Right atrium auricular region (tissue), 2 donors: ENCODE data around the gene ZDHHC13. TPM values are rescaled to one million over a fixed set of nuclear protein-coding genes. Genes with fewer than 3 reads are reported as not detected.
A peak's percentile ranks its signal among the peaks of the same experiment; 100 is the strongest.

Source experiments
- DNase-seq: peaks from one replicate; pipeline ENCODE4 v3.0.0-alpha.2; 2019; ENCODE audit warnings: low spot score
- H3K27ac ChIP-seq, 2 donors: fragments of 200-600 bp; sonication (generic); 1 replicate in 1 of 2; 2 replicates in 1 of 2; pipeline ENCODE4 v1.5.1; 2016 to 2019
- H3K27me3 ChIP-seq, 2 donors: fragments of 200-600 bp; sonication (generic); one replicate each; pipeline versions ENCODE4 v1.5.1 to v1.6.0; 2017 to 2019
- H3K36me3 ChIP-seq: fragments of 200-600 bp; sonication (generic); one replicate; pipeline ENCODE4 v1.5.1; 2016
- H3K4me1 ChIP-seq, 2 donors: fragments of 200-600 bp; sonication (generic); one replicate each; pipeline versions ENCODE4 v1.5.1 to v1.6.0; 2017 to 2019
- H3K4me3 ChIP-seq, 2 donors: fragments of 200-600 bp; sonication (generic); 1 replicate in 1 of 2; 2 replicates in 1 of 2; pipeline ENCODE4 v1.5.1; 2017 to 2019; ENCODE audit warnings: mild to moderate bottlenecking in 1 of 2, moderate library complexity in 1 of 2
- H3K9me3 ChIP-seq, 2 donors: fragments of 200-600 bp; sonication (generic); one replicate each; pipeline ENCODE4 v1.5.1; 2019
- CTCF ChIP-seq, 2 donors: fragments of 200-600 bp; sonication (generic); IDR thresholded peaks; one replicate each; pipeline ENCODE4 v1.5.1; 2019; ENCODE audit warnings: antibody characterized with exemption in 2 of 2
- total RNA-seq, 2 donors: library from RNA; depleted of rRNA; stranded (reverse); fragments of >200 nt; gene quantifications; one replicate each; pipeline ENCODE4 v1.1.0, GENCODE V29; 2016

ZDHHC13 gene
- total RNA-seq, 2 donors from 2014 or later = 12.7 to 16.0 TPM

DNA sequence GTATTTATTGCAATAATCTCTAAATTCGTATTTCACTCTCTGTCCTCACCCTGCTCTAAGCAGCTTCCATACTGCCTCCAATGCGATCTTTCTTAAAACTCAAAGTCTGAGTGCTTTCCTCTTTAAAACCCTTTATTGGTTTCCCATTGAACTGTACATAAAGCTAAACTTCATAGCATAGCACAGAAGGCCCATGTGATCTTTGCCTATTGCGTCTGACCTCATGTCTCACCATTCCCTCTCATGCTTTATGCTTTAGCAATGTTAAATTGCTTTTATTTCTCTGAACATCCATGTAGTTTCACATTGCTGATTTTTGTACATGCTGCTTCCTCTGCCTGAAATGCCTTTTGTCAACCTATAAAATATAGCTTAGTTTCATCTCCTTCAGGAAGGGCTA, 28.4 kb downstream of the ZDHHC13 start:
- no peak for TF ChIP-seq CTCF (IDR thresholded peaks at IDR 0.05)

DNA sequence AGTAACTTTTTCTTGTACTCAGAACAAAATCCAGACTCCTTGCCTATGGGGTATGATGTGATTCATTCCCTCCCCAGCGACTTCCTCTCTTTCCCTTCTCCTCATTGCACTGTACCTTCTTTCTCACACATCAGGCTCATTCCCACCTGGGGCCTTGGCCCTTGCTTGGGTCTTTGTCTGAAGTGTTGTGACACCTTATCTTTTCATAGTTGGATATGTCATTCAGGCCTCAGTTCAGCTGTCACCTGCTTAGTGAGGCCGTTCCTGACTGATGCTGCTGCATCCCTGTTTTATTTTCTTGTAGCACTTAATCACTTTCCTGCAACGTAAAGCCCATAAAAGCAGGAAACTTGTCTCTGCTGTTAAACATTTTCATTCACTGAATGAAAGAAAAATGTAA, 39.9 kb downstream of the ZDHHC13 start:
- no peak for DNase-seq
- Histone ChIP-seq H3K9me3 (no peaks in the 10 kb centered on the region), H3K27me3 (no peaks in the 10 kb centered on the region), H3K36me3 (peaks cover 10% of the 10 kb centered on the region), H3K4me1 (no peaks in the 10 kb centered on the region), H3K27ac (no peak overlapping the region), H3K4me3 (no peak overlapping the region)
- no peak for TF ChIP-seq CTCF (IDR thresholded peaks at IDR 0.05)

More for the DNA sequence above, 28.4 kb downstream of the ZDHHC13 start:
- Histone ChIP-seq H3K9me3 (no peaks in the 10 kb centered on the region), H3K4me3 (no peak overlapping the region), H3K36me3 (peaks cover 9% of the 10 kb centered on the region), H3K27me3 (no peaks in the 10 kb centered on the region), H3K27ac (no peak overlapping the region), H3K4me1 (no peaks in the 10 kb centered on the region)
- DNase-seq = no peak

GRCh38 chr11:19160847-19161246, 43.9 kb downstream of the ZDHHC13 start:
- DNase-seq = no peak
- H3K27me3 ChIP-seq = no peaks in the 10 kb centered on the region
- peaks cover 24% of the 10 kb centered on the region for H3K36me3 ChIP-seq
- no peaks in the 10 kb centered on the region for H3K9me3 ChIP-seq
- no peaks in the 10 kb centered on the region for H3K4me1 ChIP-seq
- TF ChIP-seq CTCF (IDR thresholded peaks at IDR 0.05) = peak in 1 of 2 donors; percentile 32
- H3K27ac ChIP-seq = no peak overlapping the region
- H3K4me3 ChIP-seq = no peak overlapping the region

- peaks cover 22% of the 10 kb centered on the region for H3K36me3 ChIP-seq
- H3K27me3 ChIP-seq = no peaks in the 10 kb centered on the region
- no peak for TF ChIP-seq CTCF (IDR thresholded peaks at IDR 0.05)
- H3K27ac ChIP-seq = no peak overlapping the region
- no peaks in the 10 kb centered on the region for H3K4me1 ChIP-seq
- no peaks in the 10 kb centered on the region for H3K9me3 ChIP-seq
- H3K4me3 ChIP-seq = no peak overlapping the region
- DNase-seq = no peak
Observed at GRCh38 chr11:19161651-19162050, 44.7 kb downstream of the ZDHHC13 start.

- Histone ChIP-seq H3K27ac (no peak overlapping the region), H3K27me3 (no peaks in the 10 kb centered on the region), H3K4me1 (peaks cover 0 to 7% of the 10 kb centered on the region in 2 donors), H3K36me3 (peaks cover 20% of the 10 kb centered on the region), H3K4me3 (no peak overlapping the region), H3K9me3 (no peaks in the 10 kb centered on the region)
- DNase-seq = no peak
- no peak for TF ChIP-seq CTCF (IDR thresholded peaks at IDR 0.05)
Observed at GRCh38 chr11:19162951-19163505, 46.1 kb downstream of the ZDHHC13 start.

DNA sequence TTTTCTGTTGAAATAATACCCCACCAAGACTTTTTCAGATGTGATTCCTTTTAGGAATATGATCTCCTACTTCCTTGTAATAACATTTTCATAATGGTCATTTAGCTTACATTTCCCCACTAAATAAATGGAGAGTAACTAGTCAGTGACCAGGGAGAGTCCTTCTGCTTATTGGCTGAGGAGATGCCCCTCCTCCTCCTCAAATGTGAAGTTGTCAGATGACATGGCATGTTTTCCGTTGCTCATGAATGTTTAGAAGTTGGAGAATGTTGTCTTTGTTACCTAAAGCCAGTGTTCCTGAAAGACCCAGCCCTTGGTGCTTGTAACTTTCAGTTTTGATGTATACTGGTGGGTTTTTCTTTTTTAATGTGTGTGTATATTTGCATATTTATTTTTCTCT, 46.6 kb downstream of the ZDHHC13 start:
- Histone ChIP-seq H3K36me3 (peaks cover 20% of the 10 kb centered on the region), H3K4me3 (no peak overlapping the region), H3K27ac (no peak overlapping the region), H3K4me1 (peaks cover 0 to 7% of the 10 kb centered on the region in 2 donors), H3K9me3 (no peaks in the 10 kb centered on the region), H3K27me3 (no peaks in the 10 kb centered on the region)
- no peak for TF ChIP-seq CTCF (IDR thresholded peaks at IDR 0.05)
- no peak for DNase-seq
